ENCODE results near the gene DNAH3. TPM values are rescaled to one million over a fixed set of nuclear protein-coding genes. Genes with fewer than 3 reads are reported as not detected.
"Not testable (repeated sequence)": the region's sequence is repeated elsewhere in the genome, so short reads cannot be mapped to it uniquely, and the experiment has no call there.

DNAH3 gene
- total RNA-seq (not detected), polyA plus RNA-seq (under 1 TPM in 1 of 4 donors, not detected in 3; 0.05 TPM)

- Histone ChIP-seq H3K27me3 (ENCODE audit: control insufficient read depth, insufficient read depth, low read length) (peaks cover 5% of the 10 kb centered on the region), H3K4me3 (ENCODE audit: low read depth, low read length) (no peak within 1 kb of the TSS), H3K4me1 (ENCODE audit: control insufficient read depth, insufficient read depth, low read length, poor library complexity, severe bottlenecking) (no peaks in the 10 kb centered on the region), H3K36me3 (ENCODE audit: control insufficient read depth, insufficient read depth, low read length) (no peaks in the 10 kb centered on the region), H3K9me3 (ENCODE audit: control insufficient read depth in 2 of 2, low read length in 2 of 2) (no peaks in the 10 kb centered on the region), H3K27ac (ENCODE audit: insufficient read depth, low read length, poor library complexity, severe bottlenecking) (no peak within 1 kb of the TSS)
- H3K9me3 Mint-ChIP-seq, result peaks cover 0 to 2% (median 0%) of the 10 kb centered on the region in 7 donors
- no peak within 1 kb of the TSS for H3K27ac Mint-ChIP-seq
- peaks cover 30% of the 10 kb centered on the region for H3K27me3 Mint-ChIP-seq
- ATAC-seq (ENCODE audit: low read depth in 2 of 2), result no peak
- no peaks in the 10 kb centered on the region for H3K36me3 Mint-ChIP-seq
- peaks cover 0 to 2% (median 0%) of the 10 kb centered on the region in 4 donors for H3K4me1 Mint-ChIP-seq
- H3K4me3 Mint-ChIP-seq, result no peak within 1 kb of the TSS
- no peak for DNase-seq
Measured at GRCh38 chr16:21150375-21151001, at the start of gene DNAH3. TSS of gene DNAH3 (minus strand) at chr16:21150846. CDS start at chr16:21150319, 527 bp downstream.

DNA sequence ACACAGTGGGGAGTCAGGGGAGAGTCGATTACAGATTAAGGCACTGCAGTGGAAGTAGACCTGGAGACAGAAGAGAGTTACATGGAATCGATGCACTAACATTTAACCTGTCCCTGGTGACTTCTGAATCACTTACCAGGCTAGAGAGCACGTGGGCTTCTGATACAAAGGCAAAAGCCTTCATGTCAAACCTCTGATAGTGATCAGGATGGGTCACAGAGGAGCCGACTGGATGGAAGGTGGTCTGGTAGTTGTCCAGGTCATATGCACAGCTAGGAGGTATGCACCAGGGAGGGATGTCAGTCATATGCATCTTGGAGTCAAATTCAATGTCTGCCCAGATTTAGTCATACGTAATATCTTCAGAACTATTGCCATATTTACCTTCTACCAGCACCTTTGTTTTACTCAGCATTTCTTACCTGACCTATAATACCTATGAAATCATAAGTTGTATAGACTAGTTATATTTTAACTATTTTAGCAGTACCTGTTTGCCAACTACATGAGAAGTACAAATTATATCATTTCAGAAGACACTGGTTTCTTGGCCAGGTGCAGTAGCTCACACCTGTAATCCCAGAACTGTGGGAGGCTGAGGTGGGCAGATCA, 49.1 kb upstream of the DNAH3 start:
- no peaks in the 10 kb centered on the region for H3K36me3 Mint-ChIP-seq
- Histone ChIP-seq H3K4me3 (ENCODE audit: low read depth, low read length) (no peak overlapping the region), H3K36me3 (ENCODE audit: control insufficient read depth, insufficient read depth, low read length) (no peaks in the 10 kb centered on the region), H3K9me3 (ENCODE audit: control insufficient read depth in 2 of 2, low read length in 2 of 2) (no peaks in the 10 kb centered on the region), H3K4me1 (ENCODE audit: control insufficient read depth, insufficient read depth, low read length, poor library complexity, severe bottlenecking) (no peaks in the 10 kb centered on the region), H3K27ac (ENCODE audit: insufficient read depth, low read length, poor library complexity, severe bottlenecking) (no peak overlapping the region), H3K27me3 (ENCODE audit: control insufficient read depth, insufficient read depth, low read length) (peaks cover 6% of the 10 kb centered on the region)
- H3K27ac Mint-ChIP-seq, result no peak overlapping the region
- H3K9me3 Mint-ChIP-seq, result peaks cover 0 to 4% (median 0%) of the 10 kb centered on the region in 7 donors
- DNase-seq, result no peak
- no peaks in the 10 kb centered on the region for H3K4me1 Mint-ChIP-seq
- no peak overlapping the region for H3K4me3 Mint-ChIP-seq
- peaks cover 12% of the 10 kb centered on the region for H3K27me3 Mint-ChIP-seq
- ATAC-seq (ENCODE audit: low read depth in 2 of 2), result no peak

DNA sequence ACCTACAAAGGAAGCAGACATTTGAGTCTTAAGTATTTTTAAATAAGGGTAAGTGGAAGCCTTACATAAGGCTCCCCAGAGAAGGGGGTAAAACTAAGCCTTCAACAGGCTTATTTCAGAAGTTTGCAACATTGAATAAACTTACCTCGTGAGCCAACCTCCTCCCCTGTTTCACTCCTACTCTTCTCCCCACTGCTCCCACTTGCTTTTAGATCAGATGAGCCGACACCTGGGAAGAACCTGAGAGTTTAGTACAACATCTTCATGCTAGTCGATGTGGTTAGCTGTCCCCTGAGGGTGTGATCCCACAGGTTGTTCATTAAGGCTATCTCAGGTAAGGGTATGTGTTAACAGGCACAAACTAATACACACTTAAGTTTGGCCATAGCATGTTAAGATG, 47.0 kb upstream of the DNAH3 start:
- no peaks in the 10 kb centered on the region for H3K36me3 Mint-ChIP-seq
- peaks cover 0 to 6% (median 0%) of the 10 kb centered on the region in 7 donors for H3K9me3 Mint-ChIP-seq
- Histone ChIP-seq H3K4me1 (ENCODE audit: control insufficient read depth, insufficient read depth, low read length, poor library complexity, severe bottlenecking) (no peaks in the 10 kb centered on the region), H3K27me3 (ENCODE audit: control insufficient read depth, insufficient read depth, low read length) (peaks cover 10% of the 10 kb centered on the region), H3K36me3 (ENCODE audit: control insufficient read depth, insufficient read depth, low read length) (no peaks in the 10 kb centered on the region), H3K9me3 (ENCODE audit: control insufficient read depth in 2 of 2, low read length in 2 of 2) (no peaks in the 10 kb centered on the region), H3K4me3 (ENCODE audit: low read depth, low read length) (no peak overlapping the region), H3K27ac (ENCODE audit: insufficient read depth, low read length, poor library complexity, severe bottlenecking) (no peak overlapping the region)
- H3K4me3 Mint-ChIP-seq, result no peak overlapping the region
- DNase-seq, result no peak
- ATAC-seq (ENCODE audit: low read depth in 2 of 2), result no peak
- peaks cover 17% of the 10 kb centered on the region for H3K27me3 Mint-ChIP-seq
- H3K27ac Mint-ChIP-seq, result no peak overlapping the region
- no peaks in the 10 kb centered on the region for H3K4me1 Mint-ChIP-seq

GRCh38 chr16:21197112-21197511, 46.5 kb upstream of the DNAH3 start:
- Mint-ChIP-seq H3K4me3 (no peak overlapping the region), H3K9me3 (peaks cover 0 to 6% (median 0%) of the 10 kb centered on the region in 7 donors), H3K27ac (no peak overlapping the region), H3K4me1 (no peaks in the 10 kb centered on the region), H3K36me3 (no peaks in the 10 kb centered on the region), H3K27me3 (peaks cover 14% of the 10 kb centered on the region)
- no peaks in the 10 kb centered on the region for H3K36me3 ChIP-seq (ENCODE audit: control insufficient read depth, insufficient read depth, low read length)
- no peak overlapping the region for H3K4me3 ChIP-seq (ENCODE audit: low read depth, low read length)
- H3K9me3 ChIP-seq (ENCODE audit: control insufficient read depth in 2 of 2, low read length in 2 of 2), result no peaks in the 10 kb centered on the region
- no peak for DNase-seq
- no peak overlapping the region for H3K27ac ChIP-seq (ENCODE audit: insufficient read depth, low read length, poor library complexity, severe bottlenecking)
- peaks cover 10% of the 10 kb centered on the region for H3K27me3 ChIP-seq (ENCODE audit: control insufficient read depth, insufficient read depth, low read length)
- H3K4me1 ChIP-seq (ENCODE audit: control insufficient read depth, insufficient read depth, low read length, poor library complexity, severe bottlenecking), result no peaks in the 10 kb centered on the region
- ATAC-seq (ENCODE audit: low read depth in 2 of 2), result no peak

DNA sequence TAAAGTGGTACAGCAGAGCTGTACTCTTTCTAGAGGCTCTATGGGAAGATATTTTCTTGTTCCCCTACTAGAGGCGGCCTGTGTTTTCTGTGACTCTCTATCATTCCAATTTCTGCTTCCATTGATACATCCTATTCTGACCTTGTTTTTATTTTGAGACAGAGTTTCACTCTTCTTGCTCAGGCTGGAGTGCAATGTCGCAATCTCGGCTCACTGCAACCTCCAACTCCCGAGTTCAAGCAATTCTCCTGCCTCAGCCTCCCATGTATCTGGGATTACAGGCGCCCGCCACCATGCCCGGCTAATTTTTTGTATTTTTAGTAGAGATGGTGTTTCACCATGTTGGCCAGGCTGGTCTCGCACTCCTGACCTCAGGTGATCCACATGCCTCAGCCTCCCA, 44.7 kb upstream of the DNAH3 start:
- not testable (repeated sequence) for H3K4me3 ChIP-seq (ENCODE audit: low read depth, low read length); H3K27me3 ChIP-seq (ENCODE audit: control insufficient read depth, insufficient read depth, low read length); H3K27me3 Mint-ChIP-seq; H3K27ac Mint-ChIP-seq; H3K9me3 ChIP-seq (ENCODE audit: control insufficient read depth in 2 of 2, low read length in 2 of 2); H3K4me1 Mint-ChIP-seq; H3K4me1 ChIP-seq (ENCODE audit: control insufficient read depth, insufficient read depth, low read length, poor library complexity, severe bottlenecking); H3K4me3 Mint-ChIP-seq; DNase-seq; H3K9me3 Mint-ChIP-seq; H3K27ac ChIP-seq (ENCODE audit: insufficient read depth, low read length, poor library complexity, severe bottlenecking); ATAC-seq (ENCODE audit: low read depth in 2 of 2); H3K36me3 Mint-ChIP-seq; H3K36me3 ChIP-seq (ENCODE audit: control insufficient read depth, insufficient read depth, low read length)

DNA sequence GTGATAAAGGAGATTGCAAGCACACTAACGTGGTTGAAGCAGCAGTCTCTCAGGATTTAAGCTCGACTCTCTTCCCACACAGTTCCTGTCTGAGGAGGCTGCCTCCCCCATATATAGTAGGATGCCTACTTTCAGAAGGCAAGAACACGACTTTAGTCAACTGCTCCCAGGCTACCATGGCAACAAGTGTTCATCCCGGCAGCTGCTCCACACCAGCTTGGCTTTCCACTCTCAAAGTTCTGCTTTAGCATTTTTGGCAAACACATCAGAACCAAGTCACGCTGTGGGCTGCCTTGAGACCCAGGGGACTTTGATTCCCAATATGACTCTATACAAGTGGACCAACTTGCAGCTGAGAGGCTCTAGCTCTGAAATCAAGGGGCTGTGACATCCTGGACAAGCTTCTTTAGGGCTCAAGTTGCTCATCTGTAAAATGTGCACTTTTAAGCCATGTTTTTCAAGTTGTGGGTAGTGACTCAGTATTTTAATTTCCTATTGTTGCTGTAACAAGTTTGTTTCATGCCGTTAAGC, 44.2 kb upstream of the DNAH3 start:
- Mint-ChIP-seq H3K27ac (no peak overlapping the region), H3K9me3 (peaks cover 0 to 6% (median 0%) of the 10 kb centered on the region in 7 donors), H3K4me1 (no peaks in the 10 kb centered on the region), H3K4me3 (no peak overlapping the region), H3K36me3 (no peaks in the 10 kb centered on the region), H3K27me3 (peaks cover 12% of the 10 kb centered on the region)
- H3K27me3 ChIP-seq (ENCODE audit: control insufficient read depth, insufficient read depth, low read length), result peaks cover 3% of the 10 kb centered on the region
- ATAC-seq (ENCODE audit: low read depth in 2 of 2) (no peak), DNase-seq (no peak)
- no peak overlapping the region for H3K27ac ChIP-seq (ENCODE audit: insufficient read depth, low read length, poor library complexity, severe bottlenecking)
- no peaks in the 10 kb centered on the region for H3K36me3 ChIP-seq (ENCODE audit: control insufficient read depth, insufficient read depth, low read length)
- no peaks in the 10 kb centered on the region for H3K9me3 ChIP-seq (ENCODE audit: control insufficient read depth in 2 of 2, low read length in 2 of 2)
- H3K4me3 ChIP-seq (ENCODE audit: low read depth, low read length), result no peak overlapping the region
- no peaks in the 10 kb centered on the region for H3K4me1 ChIP-seq (ENCODE audit: control insufficient read depth, insufficient read depth, low read length, poor library complexity, severe bottlenecking)

DNA sequence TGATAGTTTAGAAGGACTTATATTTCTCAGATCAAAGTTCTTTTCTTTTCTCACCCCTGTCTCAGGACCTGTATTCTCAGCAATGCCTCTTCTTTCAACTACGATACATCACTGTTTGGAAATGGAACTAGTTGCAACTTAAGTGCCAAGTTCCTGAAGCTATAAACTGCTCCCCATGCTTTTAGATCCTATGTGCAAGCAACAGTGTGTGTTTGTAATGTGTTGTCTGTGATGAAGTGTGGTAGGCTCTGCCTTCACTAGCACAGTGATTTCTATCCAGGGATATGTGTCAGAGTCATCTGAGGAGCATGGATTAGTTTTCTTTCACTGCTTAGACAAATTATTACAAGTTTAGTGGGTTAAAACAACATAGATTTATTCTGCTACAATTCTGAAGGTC, 42.3 kb upstream of the DNAH3 start:
- Histone ChIP-seq H3K9me3 (ENCODE audit: control insufficient read depth in 2 of 2, low read length in 2 of 2) (no peaks in the 10 kb centered on the region), H3K4me1 (ENCODE audit: control insufficient read depth, insufficient read depth, low read length, poor library complexity, severe bottlenecking) (peaks cover 6% of the 10 kb centered on the region), H3K4me3 (ENCODE audit: low read depth, low read length) (no peak overlapping the region), H3K27me3 (ENCODE audit: control insufficient read depth, insufficient read depth, low read length) (peaks cover 3% of the 10 kb centered on the region), H3K27ac (ENCODE audit: insufficient read depth, low read length, poor library complexity, severe bottlenecking) (no peak overlapping the region), H3K36me3 (ENCODE audit: control insufficient read depth, insufficient read depth, low read length) (no peaks in the 10 kb centered on the region)
- H3K4me1 Mint-ChIP-seq, result peaks cover 0 to 6% (median 2%) of the 10 kb centered on the region in 4 donors
- H3K36me3 Mint-ChIP-seq, result no peaks in the 10 kb centered on the region
- peaks cover 11% of the 10 kb centered on the region for H3K27me3 Mint-ChIP-seq
- ATAC-seq (ENCODE audit: low read depth in 2 of 2) (no peak), DNase-seq (no peak)
- H3K4me3 Mint-ChIP-seq, result no peak overlapping the region
- H3K9me3 Mint-ChIP-seq, result peaks cover 0 to 4% (median 0%) of the 10 kb centered on the region in 7 donors
- H3K27ac Mint-ChIP-seq, result no peak overlapping the region

- no peaks in the 10 kb centered on the region for H3K9me3 ChIP-seq (ENCODE audit: control insufficient read depth in 2 of 2, low read length in 2 of 2)
- Mint-ChIP-seq H3K9me3 (peaks cover 0 to 5% (median 0%) of the 10 kb centered on the region in 7 donors), H3K36me3 (no peaks in the 10 kb centered on the region), H3K27me3 (peaks cover 11% of the 10 kb centered on the region), H3K4me3 (no peak overlapping the region), H3K4me1 (peaks cover 0 to 6% (median 2%) of the 10 kb centered on the region in 4 donors), H3K27ac (no peak overlapping the region)
- ATAC-seq (ENCODE audit: low read depth in 2 of 2), result no peak
- H3K36me3 ChIP-seq (ENCODE audit: control insufficient read depth, insufficient read depth, low read length), result no peaks in the 10 kb centered on the region
- H3K27ac ChIP-seq (ENCODE audit: insufficient read depth, low read length, poor library complexity, severe bottlenecking), result no peak overlapping the region
- DNase-seq, result no peak
- no peak overlapping the region for H3K4me3 ChIP-seq (ENCODE audit: low read depth, low read length)
- peaks cover 3% of the 10 kb centered on the region for H3K27me3 ChIP-seq (ENCODE audit: control insufficient read depth, insufficient read depth, low read length)
- H3K4me1 ChIP-seq (ENCODE audit: control insufficient read depth, insufficient read depth, low read length, poor library complexity, severe bottlenecking), result peaks cover 6% of the 10 kb centered on the region
Measured at GRCh38 chr16:21190599-21190998, 40.0 kb upstream of the DNAH3 start.
